Astrocyte of the cerebellum (primary cell): ENCODE measurements around the gene TCERG1L.

Source experiments
- DNase-seq: peaks from one replicate; pipeline ENCODE4 v3.0.0-alpha.2; 2011; ENCODE audit warnings: low read depth
- H3K4me3 ChIP-seq: 2 replicates; pipeline ENCODE4 v1.5.1; 2011; ENCODE audit warnings: mild to moderate bottlenecking, low read depth, low read length, moderate library complexity
- in situ Hi-C: cut with HindIII; loops from 2 replicates; pipeline ENCODE4 v1.10.0; 2017; ENCODE audit warnings: low sequenced_read_pairs
- TF ChIP-seq, protein P1 (sequence below): IDR thresholded peaks from 2 replicates; pipeline ENCODE4 v1.5.1; 2012; ENCODE audit warnings: low read length, low read depth, moderate library complexity, mild to moderate bottlenecking; ENCODE audit errors: missing control alignments

The TCERG1L gene

DNA sequence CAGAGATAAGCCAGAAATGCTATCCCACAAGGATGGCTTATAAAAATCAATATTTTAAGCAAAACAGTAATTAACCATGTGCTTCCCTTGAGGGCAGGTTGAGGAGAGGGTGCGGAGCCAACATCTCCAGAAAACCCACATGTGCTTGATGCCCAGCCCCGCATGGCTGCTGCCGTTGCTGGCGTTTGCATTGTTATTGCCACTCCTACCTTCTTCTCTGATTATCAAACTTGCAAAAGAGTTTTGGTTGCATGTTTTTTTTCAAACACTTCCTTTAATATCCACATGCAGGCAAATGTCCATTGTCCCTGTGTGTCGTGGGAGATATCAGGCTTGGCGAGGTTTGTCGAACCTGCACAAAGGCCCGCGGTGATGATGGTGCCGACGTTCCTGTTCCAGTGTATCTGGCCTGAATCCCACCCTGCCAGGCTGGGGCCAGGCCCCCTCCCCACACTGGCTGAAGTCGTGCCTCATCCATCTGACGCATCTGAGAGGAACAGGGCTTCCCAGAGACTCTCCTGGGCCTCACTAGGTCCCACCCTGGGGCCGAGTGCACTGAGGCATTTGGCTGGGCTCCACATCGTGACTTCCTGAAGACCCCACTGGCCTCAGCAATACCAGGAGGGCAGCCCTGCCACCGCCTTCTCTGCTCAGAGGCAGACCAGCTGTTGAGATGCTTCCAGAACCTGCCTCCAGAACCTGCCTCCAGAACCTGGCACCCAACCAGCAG lies 40.9 kb downstream of the TCERG1L start:
- no peak for DNase-seq
- TF ChIP-seq, protein P1, sequence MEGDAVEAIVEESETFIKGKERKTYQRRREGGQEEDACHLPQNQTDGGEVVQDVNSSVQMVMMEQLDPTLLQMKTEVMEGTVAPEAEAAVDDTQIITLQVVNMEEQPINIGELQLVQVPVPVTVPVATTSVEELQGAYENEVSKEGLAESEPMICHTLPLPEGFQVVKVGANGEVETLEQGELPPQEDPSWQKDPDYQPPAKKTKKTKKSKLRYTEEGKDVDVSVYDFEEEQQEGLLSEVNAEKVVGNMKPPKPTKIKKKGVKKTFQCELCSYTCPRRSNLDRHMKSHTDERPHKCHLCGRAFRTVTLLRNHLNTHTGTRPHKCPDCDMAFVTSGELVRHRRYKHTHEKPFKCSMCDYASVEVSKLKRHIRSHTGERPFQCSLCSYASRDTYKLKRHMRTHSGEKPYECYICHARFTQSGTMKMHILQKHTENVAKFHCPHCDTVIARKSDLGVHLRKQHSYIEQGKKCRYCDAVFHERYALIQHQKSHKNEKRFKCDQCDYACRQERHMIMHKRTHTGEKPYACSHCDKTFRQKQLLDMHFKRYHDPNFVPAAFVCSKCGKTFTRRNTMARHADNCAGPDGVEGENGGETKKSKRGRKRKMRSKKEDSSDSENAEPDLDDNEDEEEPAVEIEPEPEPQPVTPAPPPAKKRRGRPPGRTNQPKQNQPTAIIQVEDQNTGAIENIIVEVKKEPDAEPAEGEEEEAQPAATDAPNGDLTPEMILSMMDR: no peak
- no peak overlapping the region for H3K4me3 ChIP-seq
- in situ Hi-C loops: no loop called here

DNA sequence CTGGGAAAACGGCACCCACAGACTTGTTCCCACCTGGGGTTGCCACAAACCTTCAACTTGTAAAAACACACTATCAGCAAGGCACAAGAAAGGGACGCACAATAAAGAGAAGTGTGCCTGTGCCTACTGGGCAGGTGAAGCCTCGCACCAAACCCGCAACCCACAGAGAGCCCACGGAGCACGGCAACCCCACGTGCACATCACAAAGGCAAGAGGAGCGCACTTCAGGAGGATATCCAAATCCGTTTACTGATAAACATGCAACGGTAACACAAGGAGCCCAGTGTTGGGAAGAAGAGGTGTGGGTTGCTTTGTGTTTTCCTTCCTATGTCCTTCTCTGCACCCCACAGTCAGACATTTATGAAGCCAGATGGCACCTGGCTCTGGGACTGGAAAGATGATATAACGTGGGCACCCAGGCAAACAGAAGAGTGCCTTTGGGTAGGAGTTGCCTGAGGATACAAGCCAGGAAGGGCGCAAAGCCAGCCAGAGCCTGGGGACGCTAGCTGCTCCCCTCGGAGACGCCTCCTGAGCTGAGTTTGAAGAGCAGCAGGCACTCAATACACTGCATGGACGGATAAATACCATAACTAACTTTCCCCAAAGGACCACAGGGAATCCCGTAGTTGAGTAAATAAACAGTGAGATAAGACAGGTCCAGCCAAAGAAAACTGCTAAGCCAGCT lies 41.6 kb downstream of the TCERG1L start:
- no peak overlapping the region for H3K4me3 ChIP-seq
- in situ Hi-C loops: no loop called here
- TF ChIP-seq, protein P1: no peak
- DNase-seq: no peak

DNA sequence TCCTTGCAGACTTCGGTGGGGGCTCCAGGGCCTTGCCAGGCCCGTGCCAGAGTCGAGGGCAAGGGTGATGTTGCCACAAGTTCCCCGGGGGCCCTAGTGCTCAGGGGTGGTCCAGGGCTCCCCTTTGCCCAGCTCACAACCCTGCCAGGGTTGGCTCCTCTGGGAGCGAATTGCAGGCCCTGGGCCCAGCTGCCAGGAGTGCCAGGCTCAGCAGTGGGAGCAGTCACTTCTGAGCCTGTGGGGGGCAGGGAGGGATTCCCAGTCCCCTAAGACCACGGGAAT lies 43.8 kb downstream of the TCERG1L start:
- H3K4me3 ChIP-seq: no peak overlapping the region
- in situ Hi-C loops: no loop called here
- TF ChIP-seq, protein P1: no peak
- DNase-seq: no peak

DNA sequence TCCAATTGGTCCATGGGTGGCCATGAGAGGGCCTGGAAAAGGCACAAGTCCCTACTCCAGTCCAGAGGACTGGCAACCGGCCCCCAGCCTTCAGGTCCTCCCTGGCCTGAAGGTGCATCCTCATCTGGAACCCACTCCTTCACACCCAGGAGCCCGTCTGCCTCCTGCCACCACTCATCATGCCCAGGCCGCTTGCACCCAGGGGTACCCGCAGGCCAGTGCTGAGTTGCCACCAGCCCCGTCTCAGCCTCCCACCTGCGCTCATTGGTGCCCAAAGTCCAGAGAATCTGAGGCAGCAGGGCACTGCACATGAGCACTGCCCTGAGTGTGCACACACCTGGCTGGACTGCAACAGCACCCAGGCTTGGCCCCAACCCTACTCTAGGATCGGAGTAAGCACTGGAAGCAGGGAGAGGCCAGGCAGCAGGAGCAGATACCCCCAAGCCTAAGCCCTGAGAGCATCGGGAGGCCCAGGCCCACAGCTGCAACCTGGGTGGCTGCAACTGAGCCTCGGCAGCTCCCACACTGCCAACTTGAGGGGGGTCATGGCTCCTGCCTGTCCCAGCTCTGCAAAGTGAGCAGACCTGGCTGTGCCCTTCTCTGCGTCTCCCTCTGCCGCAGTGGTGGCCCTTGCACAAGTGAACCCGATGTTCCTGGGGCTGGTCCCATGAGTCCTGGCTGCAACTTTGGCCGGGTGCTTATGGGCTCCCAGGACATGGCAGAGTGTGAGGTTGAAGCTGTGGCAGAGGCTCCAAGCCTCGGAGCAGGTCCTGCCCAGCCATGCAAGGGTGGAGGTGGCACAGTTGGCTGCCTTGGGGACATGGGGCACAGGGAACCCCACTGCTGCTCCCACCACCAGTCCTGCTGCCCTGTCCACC lies 44.3 kb downstream of the TCERG1L start:
- DNase-seq: no peak
- H3K4me3 ChIP-seq: no peak overlapping the region
- in situ Hi-C loops: no loop called here
- TF ChIP-seq, protein P1: no peak

DNA sequence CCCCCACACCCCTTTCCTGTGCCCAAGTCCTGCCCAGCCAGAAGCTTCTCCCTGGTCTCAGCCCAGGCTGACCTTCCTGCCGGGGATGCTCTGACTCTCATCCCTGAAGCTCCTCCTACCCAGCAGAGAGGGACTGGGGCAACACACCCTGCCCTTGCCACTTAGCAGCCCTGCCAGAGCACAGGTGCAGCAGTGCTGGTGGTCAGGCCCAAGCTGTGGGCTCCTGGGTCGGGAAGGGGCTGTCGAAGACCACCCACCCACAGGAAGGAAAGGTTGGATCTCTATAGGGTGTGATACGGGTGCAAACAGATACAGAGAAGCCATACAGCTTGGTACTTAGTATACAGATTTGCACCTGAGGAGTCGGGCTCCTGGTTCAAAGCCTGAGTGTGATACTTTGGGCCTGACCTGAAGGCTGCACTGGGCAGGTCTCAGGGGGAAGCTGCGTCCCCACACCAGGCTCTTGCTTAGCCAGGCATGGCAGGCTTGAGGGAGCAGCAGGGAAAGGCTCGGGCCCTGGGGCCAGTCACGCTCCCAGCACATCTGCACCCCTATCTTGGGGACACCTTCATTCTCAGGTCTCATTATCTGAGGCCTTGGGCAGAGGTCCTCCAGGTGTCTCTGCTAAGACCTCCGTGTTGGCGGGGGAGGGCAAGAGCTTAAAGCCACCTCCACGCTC lies 47.3 kb downstream of the TCERG1L start:
- H3K4me3 ChIP-seq: no peak overlapping the region
- no peak for DNase-seq
- TF ChIP-seq, protein P1: no peak
- in situ Hi-C loops: no loop called here

- in situ Hi-C loops: no loop called here
- DNase-seq: no peak
- TF ChIP-seq, protein P1: no peak
- H3K4me3 ChIP-seq: no peak overlapping the region
These were observed 49.5 kb downstream of the TCERG1L start for GRCh38 chr10:131261890-131262475.
